Measurements from ENCODE around the gene ADCY1. TPM values are rescaled to one million over a fixed set of nuclear protein-coding genes. Genes with fewer than 3 reads are reported as not detected.

The ADCY1 gene
- polyA plus RNA-seq, 1 donor (not counting 4 experiments of a cell fraction or from before 2014, with no cell fraction given) = 0.54 TPM

Small RNA genes within 50 kb of the gene (small RNA-seq; reads per million reads assigned to genes)
- 0 reads per million in 3 experiments for gene AC073325.2 (ENCODE audit: insufficient read length in 3 of 3, low read depth in 3 of 3, low replicate concordance in 1 of 3)
